Endothelial cell of umbilical vein (primary cell): ENCODE measurements around the gene LONP1. TPM values are rescaled to one million over a fixed set of nuclear protein-coding genes. Genes with fewer than 3 reads are reported as not detected.

Experiments
- BruUV-seq: library from RNA; stranded (reverse); fragments of 400-500 nt; replicated peaks from 2 replicates; lab custom pipeline; 2021; lab: Mats Ljungman, UMichigan
- CTCF ChIA-PET: fragments of 300-600, 350-600 bp; sonication (Branson Sonifier 250); formaldehyde crosslinking; loops from one replicate; lab custom pipeline; 2021; ENCODE audit warnings: antibody characterized with exemption, inconsistent platforms; lab: Charles Lee
- POLR2A ChIA-PET: fragments of 300-600, 350-600 bp; sonication (Branson Sonifier 250); formaldehyde crosslinking; loops from one replicate; lab custom pipeline; 2021; ENCODE audit warnings: antibody characterized with exemption, inconsistent platforms; lab: Charles Lee
- DNase-seq: peaks from one replicate; pipeline ENCODE4 v3.0.0-alpha.2; 2011; ENCODE audit warnings: low read depth, low spot score
- FAIRE-seq: peaks from 2 replicates; lab custom pipeline; 2011; peaks lifted over from hg19 to GRCh38; lab: Jason Lieb, UNC
- H2AFZ ChIP-seq: 2 replicates; pipeline ENCODE4 v1.6.0; 2012; ENCODE audit warnings: low read depth, low read length, control low read depth, inconsistent platforms
- H3K27ac ChIP-seq: 2 replicates; pipeline ENCODE4 v1.5.1; 2011; ENCODE audit warnings: low read depth, mild to moderate bottlenecking, control low read depth, low read length, moderate library complexity; ENCODE audit not compliant: insufficient read depth
- H3K27me3 ChIP-seq, 2 experiments: 2 replicates each; pipeline versions ENCODE4 v1.6.0 to v1.6.1; 2011; ENCODE audit warnings: low read length in 2 of 2, mixed read lengths in 1 of 2; ENCODE audit not compliant: control insufficient read depth in 2 of 2, insufficient read depth in 2 of 2
- H3K36me3 ChIP-seq, 2 experiments: 2 replicates in 1 of 2; 3 replicates in 1 of 2; pipeline ENCODE4 v1.5.1; 2011; ENCODE audit warnings: low read length in 2 of 2, mild to moderate bottlenecking in 1 of 2, moderate library complexity in 1 of 2; ENCODE audit not compliant: control insufficient read depth in 2 of 2, insufficient read depth in 2 of 2; ENCODE audit errors: extremely low read depth in 1 of 2
- H3K4me1 ChIP-seq: 3 replicates; pipeline ENCODE4 v1.5.1; 2011; ENCODE audit warnings: mild to moderate bottlenecking, low read length; ENCODE audit not compliant: control insufficient read depth, insufficient read depth; ENCODE audit errors: extremely low read depth
- H3K4me2 ChIP-seq: 2 replicates; pipeline ENCODE4 v1.6.1; 2011; ENCODE audit warnings: low read length, control low read depth, mixed read lengths; ENCODE audit not compliant: insufficient read depth
- H3K4me3 ChIP-seq, 3 experiments: fragments of 200-600 bp in 1 of 3; sonication (generic), shearing (Covaris generic) in 1 of 3; replicated peaks in 1 of 3; 2 replicates each; pipeline ENCODE4 v1.5.1; 2011 to 2016; ENCODE audit warnings: control low read depth in 3 of 3, low read length in 3 of 3, mild to moderate bottlenecking in 2 of 3, inconsistent platforms in 1 of 3, low read depth in 1 of 3, moderate library complexity in 1 of 3; ENCODE audit not compliant: insufficient read depth in 1 of 3
- H3K79me2 ChIP-seq: 2 replicates; pipeline ENCODE4 v1.6.0; 2012; ENCODE audit warnings: low read length, inconsistent platforms; ENCODE audit not compliant: control insufficient read depth, insufficient read depth
- H3K9ac ChIP-seq: replicated peaks from 2 replicates; pipeline ENCODE3; 2011; ENCODE audit warnings: low read length, control low read depth; ENCODE audit not compliant: insufficient read depth; ENCODE audit errors: extremely low read depth
- H3K9me1 ChIP-seq: replicated peaks from 3 replicates; pipeline ENCODE4 v1.6.0; 2011; ENCODE audit warnings: mild to moderate bottlenecking, low read length; ENCODE audit not compliant: control insufficient read depth, insufficient read depth; ENCODE audit errors: extremely low read depth
- H3K9me3 ChIP-seq: replicated peaks from 2 replicates; pipeline ENCODE4 v1.5.1; 2012; ENCODE audit warnings: low read length, inconsistent platforms; ENCODE audit not compliant: control insufficient read depth, insufficient read depth
- H4K20me1 ChIP-seq: replicated peaks from 2 replicates; pipeline ENCODE3; 2011; ENCODE audit warnings: mild to moderate bottlenecking, low read length; ENCODE audit not compliant: control insufficient read depth, insufficient read depth; ENCODE audit errors: extremely low read depth
- CTCF ChIP-seq, 2 donors: IDR thresholded peaks; 1 replicate in 1 of 2; 2 replicates in 1 of 2; pipeline ENCODE4 v1.5.1; 2011; ENCODE audit warnings: low read length in 2 of 2, mild to moderate bottlenecking in 2 of 2, moderate library complexity in 2 of 2, control low read depth in 1 of 2, inconsistent platforms in 1 of 2, low read depth in 1 of 2; ENCODE audit not compliant: insufficient read depth in 1 of 2; ENCODE audit errors: extremely low read depth in 1 of 2
- EZH2 ChIP-seq: IDR thresholded peaks from 2 replicates; pipeline ENCODE4 v1.6.1; 2012; ENCODE audit warnings: borderline replicate concordance, low read depth, mild to moderate bottlenecking, moderate library complexity, low read length, inconsistent platforms; ENCODE audit not compliant: severe bottlenecking
- FOS ChIP-seq: IDR thresholded peaks from 2 replicates; pipeline ENCODE4 v1.6.1; 2011; ENCODE audit warnings: mild to moderate bottlenecking, low read length, moderate library complexity, borderline replicate concordance; ENCODE audit not compliant: insufficient read depth
- GATA2 ChIP-seq: IDR thresholded peaks from 2 replicates; pipeline ENCODE4 v1.7.0; 2011; ENCODE audit warnings: low read depth, mild to moderate bottlenecking, moderate library complexity, mixed read lengths, low read length; ENCODE audit not compliant: insufficient read length, insufficient read depth
- JUN ChIP-seq: IDR thresholded peaks from 2 replicates; pipeline ENCODE4 v1.6.1; 2011; ENCODE audit warnings: borderline replicate concordance, low read depth; ENCODE audit not compliant: insufficient read length, insufficient read depth
- MAX ChIP-seq: IDR thresholded peaks from 2 replicates; pipeline ENCODE4 v1.6.1; 2011; ENCODE audit not compliant: insufficient read depth, insufficient read length
- MYC ChIP-seq: IDR thresholded peaks from one replicate; pipeline ENCODE4 v1.6.1; 2011; ENCODE audit warnings: mild to moderate bottlenecking, low read depth, low read length
- POLR2A ChIP-seq: IDR thresholded peaks from 2 replicates; pipeline ENCODE4 v1.6.1; 2012; ENCODE audit warnings: low read depth, mild to moderate bottlenecking, control low read depth, low read length
- POLR2AphosphoS5 ChIP-seq: IDR thresholded peaks from 2 replicates; pipeline ENCODE4 v1.6.1; 2012; ENCODE audit warnings: low read depth, mild to moderate bottlenecking, control low read depth, low read length, moderate library complexity; ENCODE audit not compliant: insufficient read depth
- dilution Hi-C: fragments of 300-500 bp; cut with MboI; formaldehyde crosslinking; loops from one replicate; pipeline ENCODE4 v1.15.0; 2019; ENCODE audit warnings: low sequenced_read_pairs; ENCODE audit not compliant: extremely low pct_ligation_motif_present
- intact Hi-C: fragments of 100-400 bp; cut with micrococcal nuclease; formaldehyde crosslinking; loops from one replicate; pipeline ENCODE4 v1.10.0; 2022
- polyA plus RNA-seq, 4 experiments: library from polyadenylated mRNA; depleted of rRNA in 3 of 4; stranded (reverse) in 3 of 4; unstranded in 1 of 4; fragments of >200 nt; gene quantifications; 2 replicates each; pipeline versions ENCODE4 v1.2.1 to v1.2.3, GENCODE V29; 2011 to 2012; ENCODE audit warnings: missing spikeins in 1 of 4
- total RNA-seq: library from RNA; stranded (reverse); gene quantifications from 2 replicates; pipeline ENCODE4 v1.2.3, GENCODE V29; 2021

LONP1 gene
- total and polyA plus RNA-seq, 2 donors (not counting 3 experiments of a cell fraction or from before 2014, with no cell fraction given) = 70.0 to 95.7 TPM

GRCh38 chr19:5767949-5768348, 48.0 kb upstream of the LONP1 start:
- H3K9me1 ChIP-seq = no peaks in the 10 kb centered on the region
- DNase-seq = no peak
- CTCF ChIA-PET = no interaction called here
- H3K79me2 ChIP-seq = no peaks in the 10 kb centered on the region
- no peak overlapping the region for H3K27ac ChIP-seq
- intact Hi-C loops = no loop called here
- no peak overlapping the region for H3K9ac ChIP-seq
- no peak overlapping the region for H2AFZ ChIP-seq
- H3K9me3 ChIP-seq = no peaks in the 10 kb centered on the region
- TF ChIP-seq MYC = no peak
- no peak for TF ChIP-seq GATA2
- H3K4me2 ChIP-seq = no peak overlapping the region
- dilution Hi-C loops = no loop called here
- H3K36me3 ChIP-seq = no peaks in the 10 kb centered on the region
- BruUV-seq = no TSS peak
- no peak overlapping the region for H3K4me3 ChIP-seq
- POLR2A ChIA-PET = no interaction called here
- H4K20me1 ChIP-seq = no peaks in the 10 kb centered on the region
- H3K4me1 ChIP-seq = no peaks in the 10 kb centered on the region
- FAIRE-seq = no peak
- no peaks in the 10 kb centered on the region for H3K27me3 ChIP-seq

- no peaks in the 10 kb centered on the region for H3K9me3 ChIP-seq
- ChIA-PET CTCF (no interaction called here), POLR2A (no interaction called here)
- TF ChIP-seq POLR2AphosphoS5 (no peak), MAX (no peak), JUN (no peak), MYC (no peak), CTCF (IDR thresholded peaks at IDR 0.05; ENCODE audit: extremely low read depth in 1 of 2, insufficient read depth in 1 of 2, low read depth in 1 of 2, low read length in 2 of 2) (no peak), POLR2A (no peak), EZH2 (no peak), GATA2 (no peak), FOS (no peak)
- intact Hi-C loops = no loop called here
- no peaks in the 10 kb centered on the region for H3K9me1 ChIP-seq
- no peaks in the 10 kb centered on the region for H3K79me2 ChIP-seq
- no peak overlapping the region for H3K4me2 ChIP-seq
- no peak overlapping the region for H2AFZ ChIP-seq
- no peaks in the 10 kb centered on the region for H3K4me1 ChIP-seq
- no peak overlapping the region for H3K4me3 ChIP-seq
- H3K27me3 ChIP-seq = no peaks in the 10 kb centered on the region
- H3K27ac ChIP-seq = no peak overlapping the region
- no TSS peak for BruUV-seq
- no peak overlapping the region for H3K9ac ChIP-seq
- DNase-seq = no peak
- no peak for FAIRE-seq
- dilution Hi-C loops = no loop called here
- no peaks in the 10 kb centered on the region for H3K36me3 ChIP-seq
- no peaks in the 10 kb centered on the region for H4K20me1 ChIP-seq
Observed at GRCh38 chr19:5765220-5765619, 45.3 kb upstream of the LONP1 start.
